Right renal pelvis (tissue), 4 donors: ENCODE measurements around the gene XPO6. TPM values are rescaled to one million over a fixed set of nuclear protein-coding genes. Genes with fewer than 3 reads are reported as not detected.

Experiments
- DNase-seq, 4 donors: peaks; one replicate each; pipeline ENCODE4 v3.0.0-alpha.2; 2013; ENCODE audit warnings: low read depth in 4 of 4, low spot score in 3 of 4, missing footprints in 1 of 4
- polyA plus RNA-seq, 4 donors: library from polyadenylated mRNA; unstranded; fragments of 120-200 nt; gene quantifications; one replicate each; pipeline ENCODE4 v1.2.1, GENCODE V29; 2013; ENCODE audit not compliant: insufficient read length in 4 of 4

Gene XPO6
- polyA plus RNA-seq, 4 donors: 69.8 to 81.1 (median 73.4) TPM

DNA sequence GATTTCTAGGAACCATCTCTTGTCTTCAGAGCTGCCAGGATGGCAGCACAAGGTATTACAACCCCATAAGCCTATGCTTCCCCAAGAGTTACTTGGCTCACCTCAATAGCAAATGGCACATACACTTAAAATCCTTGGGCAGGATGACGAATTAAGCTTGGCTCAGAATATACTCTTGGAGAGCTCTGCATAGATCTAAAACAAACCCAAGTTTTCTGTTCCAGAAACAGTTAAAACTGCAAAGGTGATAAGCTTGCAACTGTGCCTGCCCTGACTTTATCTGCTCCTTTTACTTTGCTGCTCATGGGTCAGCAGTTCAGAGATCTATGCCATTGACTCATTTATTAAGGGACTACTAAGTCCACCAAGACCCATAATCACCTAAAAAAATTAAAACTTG, 26.1 kb downstream of the XPO6 start:
- DNase-seq: no peak

DNA sequence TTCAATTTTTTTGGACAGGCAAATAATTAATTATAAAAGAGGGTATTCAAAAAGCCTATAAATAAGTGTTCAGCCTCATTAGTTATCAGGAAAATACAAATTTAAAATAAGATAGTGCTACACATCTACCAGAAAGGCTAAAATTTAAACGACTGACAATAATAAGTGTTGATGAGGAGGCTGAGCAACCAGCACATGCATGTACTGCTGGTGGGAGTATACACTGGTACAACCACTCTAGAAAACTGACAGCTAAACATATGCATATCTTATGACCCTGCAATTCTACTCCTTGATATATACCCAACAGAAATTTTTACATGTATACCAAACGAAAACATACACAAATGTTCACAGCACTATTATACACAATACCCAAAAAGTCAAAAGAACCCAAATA, 27.1 kb downstream of the XPO6 start:
- no peak for DNase-seq

DNA sequence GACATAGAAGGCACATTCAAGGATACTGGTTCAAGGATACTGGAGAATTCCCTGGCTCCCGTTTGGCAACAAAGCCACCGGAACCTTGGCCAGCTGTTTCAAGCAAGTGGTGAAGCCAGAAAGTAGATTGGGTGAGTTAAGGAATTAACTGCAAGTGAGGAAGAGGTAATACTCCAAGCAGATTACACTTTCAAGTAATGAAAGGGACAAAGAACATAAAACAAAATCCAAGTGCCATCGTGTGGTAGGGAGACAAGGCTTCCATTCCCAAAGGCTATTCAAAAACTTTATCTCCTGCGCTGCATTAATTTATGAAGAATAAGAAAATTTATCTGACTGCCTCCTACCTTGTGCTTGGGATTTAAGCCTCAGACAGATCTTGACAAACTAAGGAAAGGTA, 27.8 kb downstream of the XPO6 start:
- DNase-seq: no peak

DNA sequence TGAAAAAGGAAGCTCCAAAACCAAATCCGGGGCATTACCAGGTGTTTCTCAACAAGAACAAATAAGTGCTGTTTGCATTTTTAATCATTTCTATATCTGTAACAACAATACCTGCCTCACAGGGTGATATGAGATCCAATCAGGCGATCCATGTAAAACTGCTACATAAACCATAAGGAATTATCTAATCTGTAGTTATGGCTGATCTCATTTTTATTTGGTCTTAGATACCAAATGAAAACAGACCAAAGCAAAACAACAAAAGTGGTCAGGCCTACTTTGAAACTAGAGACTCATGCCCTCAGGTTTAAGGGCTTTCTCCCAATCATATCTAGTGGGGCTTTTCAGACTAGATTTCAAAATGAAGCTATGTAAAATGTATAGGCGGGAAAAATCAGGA, 28.3 kb downstream of the XPO6 start:
- no peak for DNase-seq

DNA sequence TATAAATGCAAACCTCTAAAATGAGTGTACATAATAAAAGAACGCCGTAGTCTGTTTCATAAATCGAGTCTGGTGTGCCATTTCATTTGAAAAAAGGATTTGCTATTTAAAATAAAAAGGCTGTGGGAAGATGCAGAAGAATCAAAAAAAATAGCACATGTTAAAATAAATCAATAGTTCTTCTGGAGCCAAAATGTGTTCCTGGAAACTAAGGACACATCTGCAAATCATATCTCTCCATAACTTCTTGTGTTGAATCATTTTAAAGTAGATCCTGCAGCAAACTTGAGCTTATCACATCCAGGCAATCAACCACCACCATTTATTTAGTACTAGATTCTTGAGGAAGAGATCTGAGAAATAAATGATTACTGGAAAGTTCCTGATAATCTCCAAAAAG, 29.0 kb downstream of the XPO6 start:
- DNase-seq: no peak

DNA sequence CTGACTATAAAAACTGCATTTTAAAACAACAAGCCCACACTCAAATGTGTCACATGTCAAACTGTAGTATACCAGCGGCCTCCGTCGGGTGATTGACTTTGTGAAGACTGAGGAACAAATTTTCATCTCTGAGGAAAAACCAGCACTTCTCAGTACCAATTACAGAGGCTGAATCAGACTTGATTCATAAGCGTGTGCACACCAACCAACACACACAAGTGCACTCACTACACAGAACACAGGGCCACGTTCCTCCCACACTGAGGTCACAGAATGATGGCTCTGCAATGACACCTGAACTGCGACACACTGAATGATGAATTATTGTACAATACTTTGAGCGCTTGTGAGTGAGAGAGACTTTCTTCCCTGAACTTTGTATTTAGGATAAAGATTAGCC, 29.6 kb downstream of the XPO6 start:
- no peak for DNase-seq

DNA sequence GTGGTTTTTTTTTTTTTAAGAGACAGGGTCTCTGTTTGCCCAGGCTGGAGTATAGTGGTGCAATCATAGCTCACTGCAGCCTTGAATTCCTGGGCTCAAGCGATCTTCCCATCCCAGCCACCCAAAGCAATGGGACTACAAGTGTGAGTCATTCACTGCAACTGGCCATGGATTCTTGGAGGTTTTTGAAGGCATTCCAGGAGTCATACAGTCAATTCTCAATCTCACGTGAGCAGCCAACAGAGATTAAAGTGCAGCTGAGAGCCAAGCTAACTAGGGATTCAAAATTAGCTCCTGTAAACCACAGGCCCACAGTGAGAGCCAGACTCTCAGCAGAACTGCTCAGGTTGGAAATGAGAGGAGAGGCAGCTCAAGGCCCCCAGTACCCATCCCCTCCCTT, 30.2 kb downstream of the XPO6 start:
- DNase-seq: no peak

DNA sequence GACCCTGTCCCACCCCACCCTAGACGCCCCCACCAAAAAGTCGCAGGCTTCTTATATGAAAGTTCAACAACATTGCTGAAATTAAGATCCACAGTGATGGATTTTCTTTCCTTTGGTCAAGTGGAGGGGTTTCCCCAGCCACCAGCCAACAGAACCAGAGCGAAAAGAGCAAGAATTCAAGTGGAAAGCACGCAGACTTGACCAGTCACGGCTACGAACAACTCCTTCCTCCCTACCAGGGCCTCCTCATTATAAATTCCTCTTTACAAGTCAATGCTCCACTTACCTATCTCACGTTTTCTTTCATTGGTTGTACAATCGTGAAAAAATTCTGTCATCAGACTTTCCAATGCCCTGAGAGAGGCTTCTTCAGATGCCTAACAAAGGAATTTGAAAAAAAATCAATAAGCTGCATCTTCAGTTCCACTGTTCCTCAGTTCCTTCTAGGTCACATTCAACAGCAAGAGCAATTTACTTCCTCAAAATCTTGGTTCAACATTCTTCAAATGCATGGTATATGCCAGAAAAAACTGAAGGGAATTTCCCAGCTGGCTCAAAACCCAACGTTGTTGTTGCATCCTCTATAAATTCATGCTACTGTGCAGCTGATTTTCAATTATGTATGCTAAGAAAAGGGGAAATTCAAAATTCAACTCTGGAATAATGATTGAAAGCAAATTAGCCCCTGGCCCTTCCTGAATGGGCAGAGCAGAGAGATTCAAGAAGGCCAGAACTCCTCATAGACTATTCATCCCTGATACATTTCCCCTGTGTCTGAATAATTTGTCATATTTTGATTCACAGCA, 30.9 kb downstream of the XPO6 start:
- no peak for DNase-seq

DNA sequence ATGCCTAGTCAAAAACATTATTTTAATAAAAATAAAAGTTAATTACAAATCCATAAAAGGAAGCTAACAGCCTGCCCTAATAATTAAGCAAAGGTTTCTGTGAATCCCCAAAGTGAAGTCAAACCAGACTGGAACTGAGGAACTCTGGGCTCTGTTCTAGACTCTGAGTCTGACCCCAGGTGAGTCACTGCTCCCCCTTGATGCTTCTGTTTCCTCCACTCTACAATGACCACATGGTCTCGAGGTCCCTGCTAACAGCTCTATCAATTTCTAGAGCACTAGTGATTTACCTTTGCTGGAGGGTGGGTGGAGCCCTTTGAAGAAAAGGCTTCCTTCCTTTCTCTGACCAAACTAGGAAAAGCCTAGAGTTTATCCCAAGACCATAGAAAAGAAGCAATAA, 32.4 kb downstream of the XPO6 start:
- DNase-seq: no peak

DNA sequence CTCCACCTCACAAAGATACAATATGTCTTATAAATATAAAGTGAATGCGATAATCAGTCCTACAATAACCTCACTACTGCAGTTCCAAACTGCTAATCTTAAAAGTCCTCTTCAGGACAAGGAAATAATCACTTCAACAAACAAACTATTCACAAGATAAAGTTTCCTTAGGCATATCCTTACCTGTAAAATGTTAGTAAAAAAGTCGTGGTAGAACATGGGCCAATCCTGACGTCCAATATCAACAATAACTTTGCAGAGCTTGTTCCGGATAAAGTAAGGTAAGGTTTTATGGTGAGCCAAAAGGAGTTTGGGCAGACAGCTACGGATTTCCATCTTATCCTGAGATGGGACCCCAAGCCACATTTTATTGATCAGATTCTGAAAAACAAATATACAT, 36.0 kb downstream of the XPO6 start:
- no peak for DNase-seq

DNA sequence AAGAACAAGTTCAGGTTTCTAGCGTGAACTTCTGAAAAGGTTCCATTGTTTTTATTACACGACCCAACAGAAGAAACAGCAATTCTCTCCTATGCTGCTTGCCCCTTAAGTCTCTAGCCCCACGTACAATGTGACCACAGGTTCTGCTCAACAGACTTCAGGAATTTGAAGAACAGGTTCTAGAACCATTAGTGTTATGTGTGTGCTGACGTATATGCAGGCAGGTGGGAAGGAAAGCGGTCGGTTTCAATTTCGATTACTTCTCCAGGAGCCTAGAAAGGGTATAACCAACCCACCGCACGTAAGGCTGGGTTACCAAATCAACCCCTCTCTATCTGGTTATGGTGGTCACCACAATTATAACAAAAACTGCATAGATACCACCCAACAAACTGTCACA, 39.4 kb downstream of the XPO6 start:
- no peak for DNase-seq

DNA sequence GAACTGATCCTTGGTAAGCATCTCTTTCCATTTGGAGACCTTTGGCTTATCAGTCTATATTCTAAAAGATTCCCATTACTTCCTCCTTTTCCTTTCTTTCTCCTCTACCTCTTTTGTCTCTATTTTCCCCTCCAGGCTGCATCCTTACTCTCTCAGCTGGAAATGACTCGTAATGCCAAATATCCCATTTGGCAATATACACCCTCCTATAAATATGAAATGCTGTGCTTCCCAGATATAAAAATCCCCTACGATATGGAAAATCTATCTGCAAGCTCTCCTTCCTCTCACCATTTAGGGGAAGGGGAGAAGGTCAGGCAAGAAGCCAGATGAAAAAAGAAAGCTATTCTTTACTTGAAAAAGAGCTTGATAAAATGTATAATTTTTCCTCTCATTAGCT, 39.9 kb downstream of the XPO6 start:
- DNase-seq: no peak

DNA sequence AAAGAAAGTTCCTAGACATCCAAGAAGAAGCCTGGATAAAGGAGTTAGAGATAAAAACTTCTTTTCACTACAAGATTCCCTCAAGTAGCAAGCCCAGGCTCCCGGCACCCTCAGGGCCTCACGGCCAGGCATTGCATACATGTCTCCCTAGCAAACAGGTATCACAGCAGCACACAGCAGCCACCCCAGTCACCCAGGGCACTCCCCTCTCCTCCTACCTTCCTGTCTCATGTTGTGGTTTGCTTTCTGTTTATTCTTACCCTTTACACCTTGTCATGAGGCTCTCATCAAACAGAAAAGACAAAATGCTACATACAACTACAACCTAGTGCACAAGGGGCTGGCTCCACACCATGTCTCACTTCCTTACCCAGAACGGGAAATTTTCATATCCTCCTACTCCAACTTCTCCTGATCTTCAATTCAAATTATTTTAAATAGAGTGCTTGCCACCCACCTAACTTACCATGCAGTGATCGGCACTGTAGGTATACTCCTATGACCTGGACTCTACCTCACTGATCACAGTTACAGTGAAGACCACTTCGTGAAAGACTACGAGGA, 42.7 kb downstream of the XPO6 start:
- DNase-seq: no peak

DNA sequence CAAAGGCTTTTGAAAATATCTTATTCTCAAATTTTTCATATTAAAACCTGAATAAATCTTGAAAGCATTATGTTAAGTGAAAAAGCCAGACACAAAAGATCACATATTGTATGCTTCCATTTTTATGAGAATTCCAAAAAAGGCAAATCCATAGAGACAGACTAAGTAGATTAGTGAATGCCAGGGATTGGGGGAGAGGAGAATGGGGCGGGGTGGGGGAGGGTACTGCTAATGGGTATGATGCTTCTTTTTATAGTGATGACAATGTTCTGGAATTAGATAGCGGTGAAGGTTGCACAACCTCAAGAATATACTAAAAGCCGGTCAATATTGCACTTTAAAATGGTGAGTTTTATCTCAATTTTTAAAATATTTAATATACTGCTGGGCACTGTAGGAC, 44.0 kb downstream of the XPO6 start:
- DNase-seq: no peak

DNA sequence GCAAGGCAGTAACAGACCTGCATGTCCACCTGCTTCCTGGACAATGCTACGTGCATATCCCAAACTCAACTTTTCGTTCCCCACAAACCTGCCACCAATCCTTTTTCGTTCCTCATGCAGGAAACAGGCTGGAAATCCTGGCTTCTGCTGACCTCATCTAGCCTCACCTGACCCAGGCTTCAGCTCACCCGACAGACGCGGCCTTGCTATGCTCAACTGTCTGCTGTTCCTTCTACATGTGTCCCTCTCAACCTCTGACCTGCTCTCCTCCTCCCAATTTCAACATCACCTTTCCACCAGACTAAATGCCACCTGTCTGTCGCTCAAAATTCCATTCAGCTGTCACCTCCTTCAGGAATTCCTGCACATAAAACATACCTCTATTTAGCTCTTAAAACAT, 44.5 kb downstream of the XPO6 start:
- DNase-seq: no peak

DNA sequence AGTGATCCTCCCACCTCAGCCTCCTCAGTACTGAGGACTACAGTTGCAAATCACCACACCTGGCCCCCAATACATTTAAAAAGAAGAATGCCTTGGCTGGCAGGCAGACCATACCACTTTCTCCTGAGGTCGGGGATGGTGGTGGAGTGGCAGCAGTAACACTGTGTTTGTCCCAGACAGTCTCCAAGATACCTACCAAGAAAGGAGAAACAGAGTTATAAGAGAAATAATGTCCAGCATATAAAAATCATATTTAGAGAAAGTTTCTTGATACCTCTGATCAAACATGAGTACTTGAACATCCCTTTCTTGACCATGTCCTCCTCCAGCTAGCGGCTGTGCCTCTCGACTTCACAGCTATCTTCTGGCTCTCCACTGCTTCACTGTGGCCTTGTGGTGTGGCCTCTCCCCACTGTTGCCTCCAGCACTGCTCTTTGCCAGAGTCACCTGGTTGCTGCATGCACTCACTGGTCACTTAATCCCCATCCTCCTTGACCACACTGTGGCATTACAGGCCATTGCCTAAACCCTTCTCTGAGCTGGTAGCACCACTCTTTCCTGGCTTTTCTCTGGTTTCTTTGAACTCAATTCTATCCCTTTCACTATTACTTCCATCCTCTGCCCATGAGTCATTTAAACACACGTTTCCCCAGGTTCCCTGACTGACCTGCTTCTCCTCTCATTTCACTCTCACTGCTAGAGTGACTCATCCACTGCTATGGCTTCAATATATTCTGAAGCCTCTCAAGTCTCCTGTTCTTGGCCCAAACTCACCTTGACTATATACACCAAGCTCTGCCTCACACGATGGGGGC, 45.2 kb downstream of the XPO6 start:
- DNase-seq: no peak

DNA sequence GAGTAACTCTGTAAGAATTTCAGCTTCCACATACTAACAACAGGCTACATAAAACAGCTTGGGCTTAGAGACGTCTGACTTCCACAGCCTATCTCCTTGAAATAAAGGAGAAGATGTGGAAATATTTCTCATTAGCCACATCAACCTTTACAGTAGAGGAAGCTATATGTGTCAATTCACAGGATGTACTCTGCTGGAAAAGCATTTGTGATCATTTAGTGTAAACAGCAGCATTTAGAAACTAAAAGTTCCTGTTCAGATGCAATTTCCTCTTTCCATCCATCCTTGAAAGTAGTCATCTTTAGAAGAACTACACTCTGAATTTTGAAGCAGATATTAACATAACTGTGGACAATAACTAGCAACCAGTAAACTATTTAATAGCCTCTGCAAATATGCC, 46.2 kb downstream of the XPO6 start:
- DNase-seq: no peak

DNA sequence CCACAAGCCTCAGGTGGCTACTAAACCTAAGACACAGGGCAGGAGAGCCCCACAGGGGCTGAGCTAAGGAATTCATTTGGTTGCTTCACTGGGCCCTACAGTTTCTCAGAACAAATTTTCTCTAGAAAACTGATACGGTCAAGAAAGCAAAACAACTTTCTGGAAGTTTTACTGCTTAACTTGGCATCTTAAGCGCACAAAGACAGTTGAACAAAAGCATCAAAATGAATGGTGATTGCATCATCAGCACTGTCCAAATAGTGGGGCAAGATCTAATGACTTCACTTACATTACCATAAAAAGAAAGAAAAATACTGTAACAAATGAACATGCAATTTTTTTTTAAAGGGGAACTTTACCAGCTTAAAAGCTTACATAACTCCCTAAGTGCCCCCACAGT, 47.6 kb downstream of the XPO6 start:
- no peak for DNase-seq

DNA sequence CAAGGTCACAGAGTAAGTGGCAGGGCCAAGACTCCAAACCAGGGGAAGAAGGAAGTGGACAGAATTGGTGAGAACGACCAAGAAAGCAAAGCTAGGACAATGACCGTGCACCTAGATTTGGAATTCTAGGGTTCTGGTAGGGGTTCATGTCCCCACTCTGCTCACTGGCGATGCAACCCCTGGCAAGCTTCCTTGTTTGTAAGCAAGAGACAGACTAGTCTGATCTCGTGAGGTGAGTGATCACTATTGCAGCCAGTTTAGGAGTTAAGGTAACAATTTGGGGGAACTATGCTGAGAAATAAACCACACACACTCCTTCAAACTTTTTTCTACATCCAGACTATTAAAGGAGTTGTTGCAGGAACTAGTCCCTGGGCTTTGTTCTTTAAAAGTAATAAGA, 48.1 kb downstream of the XPO6 start:
- DNase-seq: no peak

DNA sequence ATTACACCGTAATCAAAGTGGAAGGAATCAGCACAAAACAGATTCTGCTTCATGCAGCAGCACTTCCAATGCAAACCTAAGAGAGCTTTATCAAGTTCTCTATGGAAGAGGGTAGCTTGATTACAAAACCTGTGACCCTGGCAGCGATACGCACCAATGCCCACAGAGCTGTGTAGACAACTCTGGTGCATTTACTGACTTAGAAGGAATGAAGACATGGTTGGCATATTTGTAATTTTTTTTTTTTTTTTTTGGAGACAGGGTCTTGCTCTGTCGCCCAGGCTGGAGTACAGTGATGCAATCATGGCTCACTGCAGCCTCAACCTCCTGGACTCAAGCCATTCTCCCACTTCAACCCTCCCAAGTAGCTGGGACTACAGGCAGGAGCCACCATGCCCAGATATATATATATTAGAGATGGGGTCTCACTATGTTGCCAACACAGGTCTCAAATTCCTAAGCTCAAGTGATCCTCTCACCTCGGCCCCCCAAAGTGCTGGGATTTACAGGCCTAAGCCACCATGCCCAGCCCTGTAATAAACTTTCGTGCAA, 49.4 kb downstream of the XPO6 start:
- DNase-seq: no peak

DNA sequence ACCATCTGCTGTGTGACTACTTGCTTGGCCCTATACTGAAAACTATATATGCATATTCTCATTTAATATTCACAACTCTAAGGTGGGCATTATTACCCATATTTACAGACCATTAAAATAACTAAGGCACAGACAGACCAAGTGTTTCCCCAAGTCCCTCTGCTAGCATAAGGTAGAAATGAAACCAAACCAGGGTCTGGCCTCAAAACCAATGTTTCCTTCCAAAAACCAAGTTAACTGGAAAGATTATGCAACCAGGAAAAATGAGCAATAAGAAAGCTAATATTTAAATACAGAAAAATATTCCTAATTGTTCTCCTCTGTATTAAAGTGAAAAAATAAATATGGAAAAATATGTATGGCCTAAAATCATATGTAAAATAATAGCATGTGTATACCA, 50.1 kb downstream of the XPO6 start:
- no peak for DNase-seq

DNA sequence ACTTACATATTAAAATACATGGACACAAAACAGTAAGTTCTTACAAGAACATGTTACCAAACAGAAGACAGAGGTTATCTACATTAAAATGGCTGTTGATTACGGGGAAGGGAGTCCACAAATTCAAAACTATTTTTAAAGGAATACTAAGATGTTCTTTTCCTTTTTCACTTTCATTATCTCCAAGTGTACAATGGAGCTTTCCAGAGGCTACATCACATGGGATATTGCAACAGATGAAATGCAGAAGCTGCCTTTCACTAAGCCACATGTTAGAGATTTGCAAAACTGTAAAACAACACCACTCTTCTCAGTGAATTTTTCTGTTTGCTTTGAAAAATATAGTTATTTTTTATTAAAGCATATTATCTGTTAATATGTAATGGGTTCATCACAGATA, 53.6 kb downstream of the XPO6 start:
- DNase-seq: no peak
